ENCODE measurements around the gene SCGB1D4.

DNA sequence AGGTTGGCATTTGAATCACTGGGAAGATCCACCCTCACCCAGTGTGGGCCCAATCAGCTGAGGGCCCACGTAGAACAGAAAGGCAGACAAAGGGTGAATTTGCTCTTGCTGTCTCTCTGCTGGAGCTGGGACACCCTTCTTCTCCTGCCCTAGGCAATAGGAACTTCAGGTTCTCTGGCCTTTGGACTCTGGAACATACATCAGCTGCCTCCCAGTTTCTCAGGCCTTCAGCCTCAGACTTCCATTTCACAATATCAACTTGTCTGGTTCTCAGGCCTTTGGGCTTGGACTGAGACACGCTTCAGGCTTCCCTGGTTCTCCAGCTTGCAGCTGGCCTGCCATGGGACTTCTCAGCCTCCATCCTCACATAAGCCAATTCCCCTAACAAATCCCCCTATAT, 23.6 kb upstream of the SCGB1D4 start:
- TF ChIP-seq, protein P1, sequence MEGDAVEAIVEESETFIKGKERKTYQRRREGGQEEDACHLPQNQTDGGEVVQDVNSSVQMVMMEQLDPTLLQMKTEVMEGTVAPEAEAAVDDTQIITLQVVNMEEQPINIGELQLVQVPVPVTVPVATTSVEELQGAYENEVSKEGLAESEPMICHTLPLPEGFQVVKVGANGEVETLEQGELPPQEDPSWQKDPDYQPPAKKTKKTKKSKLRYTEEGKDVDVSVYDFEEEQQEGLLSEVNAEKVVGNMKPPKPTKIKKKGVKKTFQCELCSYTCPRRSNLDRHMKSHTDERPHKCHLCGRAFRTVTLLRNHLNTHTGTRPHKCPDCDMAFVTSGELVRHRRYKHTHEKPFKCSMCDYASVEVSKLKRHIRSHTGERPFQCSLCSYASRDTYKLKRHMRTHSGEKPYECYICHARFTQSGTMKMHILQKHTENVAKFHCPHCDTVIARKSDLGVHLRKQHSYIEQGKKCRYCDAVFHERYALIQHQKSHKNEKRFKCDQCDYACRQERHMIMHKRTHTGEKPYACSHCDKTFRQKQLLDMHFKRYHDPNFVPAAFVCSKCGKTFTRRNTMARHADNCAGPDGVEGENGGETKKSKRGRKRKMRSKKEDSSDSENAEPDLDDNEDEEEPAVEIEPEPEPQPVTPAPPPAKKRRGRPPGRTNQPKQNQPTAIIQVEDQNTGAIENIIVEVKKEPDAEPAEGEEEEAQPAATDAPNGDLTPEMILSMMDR (IDR thresholded peaks at IDR 0.05): no peak
- TF ChIP-seq POLR2A (IDR thresholded peaks at IDR 0.05) (no peak), POLR2AphosphoS5 (IDR thresholded peaks at IDR 0.05) (no peak), EP300 (IDR thresholded peaks at IDR 0.05) (no peak)

Data from gastroesophageal sphincter (tissue), 3 donors.